MM.1S (cell line): Measurements from ENCODE around the gene SH2D7.
A peak's percentile ranks its signal among the peaks of the same experiment; 100 is the strongest.

ENCODE experiments used
- DNase-seq: peaks from one replicate; pipeline ENCODE4 v3.0.0-alpha.2; 2015
- H2AFZ ChIP-seq: fragments of 300-600 bp; sonication (generic); 2 replicates; pipeline ENCODE4 v1.6.0; 2016; ENCODE audit warnings: antibody characterized with exemption, low read length
- H3F3A ChIP-seq: fragments of 300-600 bp; sonication (generic); 2 replicates; pipeline ENCODE4 v1.6.1; 2016; ENCODE audit warnings: mild to moderate bottlenecking, antibody characterized with exemption, low read length, moderate library complexity, mixed read lengths; ENCODE audit not compliant: insufficient read depth
- H3K27ac ChIP-seq: fragments of 300-600 bp; sonication (generic); 2 replicates; pipeline ENCODE4 v1.5.1; 2016; ENCODE audit warnings: mild to moderate bottlenecking, low read length
- H3K27me3 ChIP-seq: fragments of 300-600 bp; sonication (generic); replicated peaks from 2 replicates; pipeline ENCODE4 v1.6.0; 2016; ENCODE audit warnings: low read length; ENCODE audit not compliant: insufficient read depth
- H3K36me3 ChIP-seq: fragments of 300-600 bp; sonication (generic); replicated peaks from 2 replicates; pipeline ENCODE4 v1.6.1; 2016; ENCODE audit warnings: mild to moderate bottlenecking, low read length, mixed read lengths; ENCODE audit not compliant: insufficient read depth
- H3K4me1 ChIP-seq: fragments of 300-600 bp; sonication (generic); 2 replicates; pipeline ENCODE4 v1.6.1; 2016; ENCODE audit warnings: low read length, mixed read lengths
- H3K4me2 ChIP-seq: fragments of 300-600 bp; sonication (generic); 2 replicates; pipeline ENCODE4 v1.6.0; 2016; ENCODE audit warnings: low read depth, low read length
- H3K4me3 ChIP-seq: fragments of 300-600 bp; sonication (generic); 2 replicates; pipeline ENCODE4 v1.5.1; 2016; ENCODE audit warnings: low read length, mixed read lengths
- H3K79me2 ChIP-seq: fragments of 300-600 bp; sonication (generic); 2 replicates; pipeline ENCODE4 v1.6.1; 2016; ENCODE audit warnings: mixed run types, low read length, mixed read lengths
- H3K9ac ChIP-seq: fragments of 300-600 bp; sonication (generic); 2 replicates; pipeline ENCODE4 v1.6.1; 2016; ENCODE audit warnings: low read length, mixed read lengths
- H3K9me2 ChIP-seq: fragments of 300-600 bp; sonication (generic); replicated peaks from 2 replicates; pipeline ENCODE4 v1.6.1; 2016; ENCODE audit warnings: mild to moderate bottlenecking, low read length, mixed read lengths; ENCODE audit not compliant: insufficient read depth
- H3K9me3 ChIP-seq: fragments of 300-600 bp; sonication (generic); replicated peaks from 2 replicates; pipeline ENCODE4 v1.6.1; 2016; ENCODE audit warnings: mild to moderate bottlenecking, low read length, mixed read lengths; ENCODE audit not compliant: insufficient read depth
- H4K20me1 ChIP-seq: fragments of 300-600 bp; sonication (generic); 2 replicates; pipeline ENCODE4 v1.6.1; 2016; ENCODE audit warnings: mild to moderate bottlenecking, low read length, moderate library complexity, mixed read lengths; ENCODE audit not compliant: insufficient read depth
- CTCF ChIP-seq: fragments of 300-600 bp; sonication (generic); IDR thresholded peaks from 2 replicates; pipeline ENCODE4 v1.5.1; 2016; ENCODE audit warnings: antibody characterized with exemption, low read length, mixed read lengths
- EZH2 ChIP-seq: fragments of 300-600 bp; sonication (generic); optimal IDR thresholded peaks from 2 replicates; pipeline ENCODE3; 2017; ENCODE audit warnings: low read depth, mild to moderate bottlenecking, antibody characterized with exemption, low read length, mixed read lengths
- EZH2phosphoT487 ChIP-seq: fragments of 300-600 bp; sonication (generic); IDR thresholded peaks from 2 replicates; pipeline ENCODE4 v1.6.1; 2018; ENCODE audit warnings: antibody characterized with exemption, low read length

The SH2D7 gene

GRCh38 chr15:78129751-78130287 is 37.5 kb downstream of the SH2D7 start:
- Histone ChIP-seq H3K27me3 (no peaks in the 10 kb centered on the region), H3K4me1 (no peaks in the 10 kb centered on the region), H2AFZ (no peak overlapping the region), H3K4me2 (no peak overlapping the region), H3K36me3 (no peaks in the 10 kb centered on the region), H4K20me1 (no peaks in the 10 kb centered on the region), H3K9me3 (no peaks in the 10 kb centered on the region), H3K9ac (no peak overlapping the region), H3K9me2 (no peaks in the 10 kb centered on the region), H3F3A (peaks cover 5% of the 10 kb centered on the region; the same call in 1 of the 2 replicates), H3K27ac (no peak overlapping the region), H3K79me2 (no peaks in the 10 kb centered on the region), H3K4me3 (no peak overlapping the region)
- no peak for DNase-seq
- TF ChIP-seq EZH2phosphoT487: no peak
- TF ChIP-seq CTCF: no peak
- no peak for TF ChIP-seq EZH2

DNA sequence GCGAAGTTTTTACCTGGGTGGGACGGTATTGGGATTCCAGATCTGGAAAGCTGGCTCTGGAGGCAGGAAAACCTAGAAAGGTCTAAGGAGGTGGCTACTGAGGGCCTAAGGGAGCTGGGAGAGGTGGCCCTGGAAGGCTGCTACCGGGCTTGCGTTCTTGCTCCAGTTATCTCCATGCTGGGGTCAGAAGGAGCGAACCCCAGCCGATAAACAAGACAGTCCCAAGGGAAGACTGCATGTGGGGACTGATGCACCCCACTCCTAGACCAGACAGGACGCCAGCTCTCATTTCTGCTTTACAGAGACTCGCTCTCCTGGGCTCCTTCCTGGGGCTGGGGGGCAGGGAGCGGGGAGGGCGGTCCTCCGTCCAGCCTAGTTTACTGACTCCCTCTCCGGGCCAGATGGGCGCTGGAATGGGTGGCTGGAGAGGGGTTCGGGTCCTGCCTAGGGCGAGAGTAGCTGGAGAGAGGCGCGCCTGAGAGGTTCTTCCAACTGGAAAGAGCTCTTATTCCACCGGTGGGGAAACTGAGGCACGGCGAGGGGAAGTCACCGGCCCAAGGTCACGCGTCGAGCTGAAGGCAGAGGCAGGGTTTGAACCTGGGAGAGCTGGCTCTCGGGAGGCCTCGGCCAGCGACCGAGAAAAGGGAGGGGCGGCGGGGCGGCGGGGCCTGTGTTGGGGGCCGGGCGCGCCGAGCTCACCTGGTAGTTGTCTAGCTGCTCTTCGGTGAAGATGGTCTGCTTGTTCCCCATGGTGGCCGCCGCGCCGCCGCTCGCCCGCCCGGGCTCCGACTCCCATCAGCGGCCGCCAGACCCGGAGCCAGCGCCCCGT is 38.3 kb downstream of the SH2D7 start:
- H3K36me3 ChIP-seq: no peaks in the 10 kb centered on the region
- TF ChIP-seq CTCF: no peak
- no peak for TF ChIP-seq EZH2phosphoT487
- TF ChIP-seq EZH2: no peak
- DNase-seq: peak; percentile 55
- H3K27me3 ChIP-seq: no peaks in the 10 kb centered on the region
- H3K4me1 ChIP-seq: no peaks in the 10 kb centered on the region
- H3K4me3 ChIP-seq: peak overlapping the region; percentile 34
- peak overlapping the region; percentile 74; the same call in 1 of the 2 replicates for H3K4me2 ChIP-seq
- H3K9ac ChIP-seq: no peak overlapping the region
- H3F3A ChIP-seq: peaks cover 5% of the 10 kb centered on the region; the same call in 1 of the 2 replicates
- H3K9me2 ChIP-seq: no peaks in the 10 kb centered on the region
- H3K27ac ChIP-seq: no peak overlapping the region; the same call in 1 of the 2 replicates
- no peaks in the 10 kb centered on the region for H3K9me3 ChIP-seq
- peak overlapping the region; percentile 63 for H2AFZ ChIP-seq
- H3K79me2 ChIP-seq: no peaks in the 10 kb centered on the region
- H4K20me1 ChIP-seq: no peaks in the 10 kb centered on the region

- Histone ChIP-seq H3K4me1 (no peaks in the 10 kb centered on the region), H3K9me3 (no peaks in the 10 kb centered on the region), H3K9me2 (no peaks in the 10 kb centered on the region), H3K27ac (peak within 1 kb of the TSS; percentile 19; the same call in 1 of the 2 replicates), H2AFZ (peak within 1 kb of the TSS; percentile 99), H3K4me3 (peak within 1 kb of the TSS; percentile 87), H4K20me1 (no peaks in the 10 kb centered on the region), H3K9ac (peak within 1 kb of the TSS; percentile 81), H3K79me2 (no peaks in the 10 kb centered on the region), H3F3A (peaks cover 5% of the 10 kb centered on the region; the same call in 1 of the 2 replicates), H3K36me3 (no peaks in the 10 kb centered on the region), H3K4me2 (peak within 1 kb of the TSS; percentile 91), H3K27me3 (no peaks in the 10 kb centered on the region)
- TF ChIP-seq EZH2: no peak
- TF ChIP-seq EZH2phosphoT487: no peak
- TF ChIP-seq CTCF: peak; percentile 57
- DNase-seq: peak; percentile 57
Measured at GRCh38 chr15:78131295-78132061, 39.1 kb downstream of the SH2D7 start, which contains the start of gene CIB2. TSS of gene CIB2 (minus strand) at chr15:78131445. CDS start at chr15:78131215, 230 bp downstream.
